K562 (cell line): Measurements from ENCODE around the gene UBXN2A. TPM values are rescaled to one million over a fixed set of nuclear protein-coding genes. Genes with fewer than 3 reads are reported as not detected.
A peak's percentile ranks its signal among the peaks of the same experiment; 100 is the strongest.

Source experiments
- ASH1L ChIP-seq: fragments of 450-650 bp; IDR thresholded peaks from 2 replicates; pipeline ENCODE4 v1.6.1; 2018; ENCODE audit warnings: borderline replicate concordance, mild to moderate bottlenecking, low read depth; ENCODE audit not compliant: partially characterized antibody
- BRF2 ChIP-seq: IDR thresholded peaks from 3 replicates; pipeline ENCODE4 v1.6.1; 2011; ENCODE audit warnings: borderline replicate concordance, mild to moderate bottlenecking; ENCODE audit not compliant: insufficient read length, insufficient read depth
- CBX2 ChIP-seq: fragments of 200-600 bp; sonication (generic); IDR thresholded peaks from one replicate; pipeline ENCODE4 v1.6.1; 2012; ENCODE audit warnings: mild to moderate bottlenecking, low read length, inconsistent platforms; ENCODE audit not compliant: insufficient read depth, poor library complexity, severe bottlenecking
- CTCFL ChIP-seq: IDR thresholded peaks from 2 replicates; pipeline ENCODE4 v1.6.1; 2011; ENCODE audit warnings: borderline replicate concordance, low read depth, mild to moderate bottlenecking, moderate library complexity, low read length; ENCODE audit not compliant: insufficient read depth, poor library complexity, severe bottlenecking
- DACH1 ChIP-seq: fragments of 450-650 bp; IDR thresholded peaks from 2 replicates; pipeline ENCODE4 v1.6.1; 2018; ENCODE audit not compliant: partially characterized antibody
- KLF1 ChIP-seq: fragments of 450-650 bp; IDR thresholded peaks from 2 replicates; pipeline ENCODE4 v1.6.1; 2016; ENCODE audit warnings: missing genetic modification characterization, missing compliant biosample characterization
- MEF2A ChIP-seq: IDR thresholded peaks from 2 replicates; pipeline ENCODE4 v1.6.1; 2011; ENCODE audit warnings: low read depth, mild to moderate bottlenecking, low read length, moderate library complexity; ENCODE audit not compliant: control insufficient read depth
- NEUROD1 ChIP-seq: fragments of 150-350 bp; IDR thresholded peaks from 2 replicates; pipeline ENCODE4 v1.6.1; 2014; ENCODE audit warnings: borderline replicate concordance, low read length, low read depth; ENCODE audit not compliant: partially characterized antibody
- NFYB ChIP-seq: IDR thresholded peaks from 2 replicates; pipeline ENCODE4 v1.6.1; 2011; ENCODE audit warnings: mild to moderate bottlenecking, moderate library complexity; ENCODE audit not compliant: insufficient read length; ENCODE audit errors: extremely low read depth
- SMAD3 ChIP-seq: fragments of 450-650 bp; formaldehyde crosslinking; conservative IDR thresholded peaks from 2 replicates; pipeline ENCODE4 v1.4.0; 2020; ENCODE audit warnings: mild to moderate bottlenecking
- THAP7 ChIP-seq: fragments of 250-450 bp; sonication (Bioruptor Pico); IDR thresholded peaks from 2 replicates; pipeline ENCODE4 v1.5.0; 2021
- TRIM24 ChIP-seq, 2 experiments: fragments of 450-650 bp; IDR thresholded peaks; 2 replicates each; pipeline ENCODE4 v1.6.1; 2016
- ZBED1 ChIP-seq: IDR thresholded peaks from 2 replicates; pipeline ENCODE4 v1.6.1; 2014
- ZBTB1 ChIP-seq: sonication (generic); formaldehyde crosslinking; IDR thresholded peaks from 2 replicates; pipeline ENCODE4 v1.8.1; 2023; ENCODE audit warnings: missing genetic modification reagents, low read depth, mild to moderate bottlenecking, borderline replicate concordance
- ZBTB11 ChIP-seq, 3 experiments: fragments of 200-800 bp in 1 of 3; fragments of 250-450 bp in 1 of 3; fragments of 450-650 bp in 1 of 3; sonication (Bioruptor Pico) in 1 of 3; sonication (Bioruptor generic) in 1 of 3; formaldehyde crosslinking in 1 of 3; IDR thresholded peaks; 2 replicates each; pipeline versions ENCODE4 v1.6.1 to v1.8.0; 2016 to 2022; ENCODE audit warnings: mild to moderate bottlenecking in 2 of 3, missing genetic modification characterization in 2 of 3, missing compliant biosample characterization in 1 of 3, moderate library complexity in 1 of 3
- ZNF316 ChIP-seq: fragments of 450-650 bp; IDR thresholded peaks from 2 replicates; pipeline ENCODE4 v1.6.1; 2016
- ZNF395 ChIP-seq: fragments of 200-800 bp; sonication (Bioruptor generic); IDR thresholded peaks from 2 replicates; pipeline ENCODE4 v1.6.1; 2017; ENCODE audit warnings: missing genetic modification characterization, missing compliant biosample characterization
- ZNF444 ChIP-seq: fragments of 250-450 bp; sonication (Bioruptor Pico); IDR thresholded peaks from 2 replicates; pipeline ENCODE4 v1.4.0; 2020; ENCODE audit warnings: mild to moderate bottlenecking, moderate library complexity
- polyA plus RNA-seq, 8 experiments: library from polyadenylated mRNA; depleted of rRNA in 4 of 8; stranded (reverse) in 5 of 8; unstranded in 3 of 8; fragments of >200 nt; fragmentation: Nextera tagmentation in 2 of 8; fragmentation: Illumina TruSeq in 1 of 8; extraction: Ambion mirVana in 2 of 8; extraction: Trizol in 1 of 8; gene quantifications; 2 replicates each; pipeline versions ENCODE4 v1.2.1 to v1.2.3, GENCODE V29; 2011 to 2014; ENCODE audit warnings: inconsistent platforms in 1 of 8, missing spikeins in 1 of 8
- total RNA-seq, 7 experiments: library from RNA; depleted of rRNA in 6 of 7; stranded (reverse); fragments of >200 nt in 6 of 7; fragmentation: Illumina TruSeq in 2 of 7; extraction: Trizol in 2 of 7; gene quantifications; 2 replicates each; pipeline versions ENCODE4 v1.2.1 to v1.2.3, GENCODE V29; 2011 to 2021; ENCODE audit warnings: low replicate concordance in 1 of 7

Gene UBXN2A
- total and polyA plus RNA-seq, 9 of the 15 experiments (the other 6 are each of a cell fraction or from before 2014, with no cell fraction given) = 3.4 to 25.6 (median 16.0) TPM

- TF ChIP-seq ZBTB11 (CRISPR knock-in tag; IDR thresholded peaks at IDR 0.05) (peak in 1 of 3 experiments; percentile 86; a peak in 2 of 6 replicates), ZNF395 (peak; percentile 78), NEUROD1 (no peak), ASH1L (no peak), MEF2A (no peak), CBX2 (no peak), THAP7 (CRISPR knock-in tag) (peak; percentile 54; the same call in 1 of the 2 replicates), DACH1 (no peak), ZNF444 (CRISPR knock-in tag) (no peak), ZNF316 (no peak), SMAD3 (CRISPR knock-in tag) (no peak), ZBED1 (peak; percentile 32; the same call in 1 of the 2 replicates), BRF2 (no peak), CTCFL (no peak), NFYB (no peak), ZBTB1 (CRISPR knock-in tag) (0 out of 2 replicates have a peak, but pooled peaks have one; percentile 50), TRIM24 (IDR thresholded peaks at IDR 0.05) (no peak), KLF1 (tag) (peak; percentile 26; the same call in 1 of the 2 replicates)
These were observed at the start of gene UBXN2A (continued) for GRCh38 chr2:23939987-23940717.
